Right lung (tissue), 5 donors: Measurements from ENCODE around the gene NETO2. TPM values are rescaled to one million over a fixed set of nuclear protein-coding genes. Genes with fewer than 3 reads are reported as not detected.
"Not testable (repeated sequence)": the region's sequence is repeated elsewhere in the genome, so short reads cannot be mapped to it uniquely, and the experiment has no call there.

Experiments used
- DNase-seq, 2 donors: peaks; one replicate each; pipeline ENCODE4 v3.0.0-alpha.2; 2013
- polyA plus RNA-seq, 5 donors: library from polyadenylated mRNA; unstranded; fragments of 120-200 nt; gene quantifications; one replicate each; pipeline versions ENCODE4 v1.2.1 to v1.2.3, GENCODE V29; 2013; ENCODE audit warnings: inconsistent platforms in 1 of 5, low replicate concordance in 1 of 5; ENCODE audit not compliant: insufficient read length in 5 of 5, insufficient read depth in 1 of 5

Gene NETO2
- polyA plus RNA-seq, 5 donors = 31.8 to 51.4 (median 46.3) TPM

- DNase-seq = not testable (repeated sequence)
Measured at GRCh38 chr16:47137925-47138324, 5.8 kb downstream of the NETO2 start.

- no peak for DNase-seq
Measured at GRCh38 chr16:47136099-47136842, 7.5 kb downstream of the NETO2 start.

GRCh38 chr16:47134550-47134949, 9.2 kb downstream of the NETO2 start:
- no peak for DNase-seq

- no peak for DNase-seq
Measured at GRCh38 chr16:47132308-47132707, 11.4 kb downstream of the NETO2 start.

GRCh38 chr16:47129755-47130435, 13.8 kb downstream of the NETO2 start:
- no peak for DNase-seq

GRCh38 chr16:47127541-47127940, 16.2 kb downstream of the NETO2 start:
- no peak for DNase-seq

- no peak for DNase-seq
Measured at GRCh38 chr16:47125757-47126156, 18.0 kb downstream of the NETO2 start.

DNA sequence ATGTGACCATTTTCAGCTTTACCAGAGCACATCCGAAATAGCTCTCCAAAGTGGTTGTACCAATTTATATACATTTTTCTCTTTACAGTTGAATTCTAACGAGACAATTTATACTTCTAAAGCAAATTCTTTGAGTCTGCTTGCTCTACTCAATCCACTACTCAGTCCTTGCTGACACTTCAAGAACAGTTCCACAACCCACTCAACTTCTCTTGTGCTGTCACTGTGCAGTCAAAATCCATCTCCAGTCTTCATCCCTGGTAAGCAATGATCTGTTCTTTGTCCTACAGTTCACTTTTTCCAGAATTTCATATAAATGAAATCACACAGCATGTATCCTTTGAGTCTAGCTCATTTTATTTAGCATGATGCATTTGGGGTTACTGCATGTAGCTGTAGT, 30.6 kb downstream of the NETO2 start:
- DNase-seq = no peak

GRCh38 chr16:47110939-47111338, 32.8 kb downstream of the NETO2 start:
- DNase-seq = no peak

DNA sequence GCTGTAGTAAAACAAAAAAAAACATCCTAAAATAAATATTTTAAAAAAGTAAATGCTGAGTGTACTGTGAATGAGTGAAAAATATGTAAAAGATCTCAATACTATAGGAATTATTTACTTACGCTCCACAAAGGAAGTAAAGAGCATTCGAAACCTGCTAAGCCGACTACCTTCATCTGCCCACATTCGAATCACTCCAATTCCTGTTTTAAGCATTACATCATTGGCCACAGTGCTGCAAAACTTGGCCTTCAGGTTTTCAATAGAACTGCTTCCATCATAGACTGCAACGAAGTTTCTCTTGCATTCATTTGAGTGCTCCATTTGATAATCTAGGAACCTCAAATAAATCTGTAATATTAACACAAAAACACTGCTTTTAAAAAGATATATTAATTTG, 34.4 kb downstream of the NETO2 start:
- DNase-seq = no peak

- not testable (repeated sequence) for DNase-seq
Measured at GRCh38 chr16:47102921-47103320, 40.8 kb downstream of the NETO2 start.

DNA sequence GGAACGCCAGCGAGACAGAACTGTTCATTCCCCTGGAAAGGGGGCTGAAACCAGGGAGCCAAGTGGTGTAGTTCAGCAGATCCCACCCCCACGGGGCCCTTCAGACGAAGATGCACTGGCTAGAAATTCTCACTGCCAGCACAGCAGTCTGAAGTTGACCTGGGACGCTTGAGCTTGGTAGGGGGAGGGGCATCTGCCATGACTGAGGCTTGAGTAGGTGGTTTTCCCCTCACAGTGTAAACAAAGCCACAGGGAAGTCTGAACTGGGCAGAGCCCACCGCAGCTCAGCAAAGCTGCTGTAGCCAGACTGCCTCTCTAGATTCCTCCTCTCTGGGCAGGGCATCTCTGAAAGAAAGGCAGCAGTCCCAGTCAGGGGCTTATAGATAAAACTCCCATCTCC, 46.6 kb downstream of the NETO2 start:
- not testable (repeated sequence) for DNase-seq

GRCh38 chr16:47096297-47096696, 47.4 kb downstream of the NETO2 start:
- DNase-seq = no peak

- DNase-seq = no peak
Measured at GRCh38 chr16:47084198-47084597, 59.5 kb downstream of the NETO2 start.

DNA sequence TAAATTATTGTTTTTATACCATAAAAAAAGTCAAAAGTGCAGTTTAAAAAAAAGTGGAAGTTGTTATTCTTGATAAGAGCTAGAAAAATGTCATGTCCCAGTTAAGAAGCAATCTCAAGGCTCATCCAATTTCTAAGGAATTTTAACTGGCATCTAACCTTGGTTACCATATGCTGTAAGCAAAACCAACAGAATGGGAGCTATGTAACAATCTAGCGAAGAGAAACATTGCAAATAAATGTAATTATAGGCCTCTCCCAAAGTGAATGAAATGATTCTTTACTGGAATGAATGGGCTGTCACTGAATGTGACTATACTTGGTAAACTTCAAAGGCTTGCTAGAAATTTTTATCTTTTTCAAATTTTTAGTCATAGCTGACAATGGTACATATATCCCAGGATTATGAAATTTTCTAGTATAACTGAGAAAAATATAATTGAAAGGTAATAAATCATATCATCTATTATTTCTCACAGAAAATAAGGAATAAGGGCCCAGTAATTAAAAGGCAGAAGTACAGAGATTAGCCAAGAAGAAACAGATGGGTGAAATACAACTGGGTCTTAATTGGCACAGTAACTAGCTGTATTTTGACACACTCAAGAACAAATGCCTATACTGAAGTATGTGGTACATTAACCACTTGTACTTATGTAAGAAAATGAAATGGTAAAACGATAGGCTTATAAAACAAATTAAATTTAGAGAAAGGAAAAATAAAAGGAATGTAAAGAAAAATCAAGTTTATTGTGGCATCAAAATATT, 61.5 kb downstream of the NETO2 start:
- no peak for DNase-seq

GRCh38 chr16:47081115-47081514, 62.6 kb downstream of the NETO2 start:
- no peak for DNase-seq

- no peak for DNase-seq
Measured at GRCh38 chr16:47079860-47080259, 63.9 kb downstream of the NETO2 start.

GRCh38 chr16:47073223-47074155, 70.3 kb downstream of the NETO2 start:
- no peak for DNase-seq

DNA sequence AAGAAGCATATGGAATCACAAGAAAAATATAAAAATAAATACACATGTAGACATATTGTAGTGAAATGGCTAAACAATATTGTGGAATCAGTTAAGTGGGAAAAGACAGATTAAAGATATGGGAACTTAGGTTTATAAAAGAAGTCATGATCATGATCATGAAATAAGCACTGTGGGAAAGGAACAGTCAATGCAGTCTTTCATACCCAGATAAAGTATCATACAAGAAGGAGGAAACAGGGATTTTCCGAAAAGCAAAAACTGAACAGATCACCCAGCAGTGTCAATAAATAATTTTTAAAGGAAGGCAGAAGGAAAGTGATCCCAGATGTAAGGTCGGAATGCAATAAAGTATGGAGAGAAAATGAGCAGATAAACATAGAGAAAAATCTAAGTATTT, 71.6 kb downstream of the NETO2 start:
- DNase-seq = no peak

DNA sequence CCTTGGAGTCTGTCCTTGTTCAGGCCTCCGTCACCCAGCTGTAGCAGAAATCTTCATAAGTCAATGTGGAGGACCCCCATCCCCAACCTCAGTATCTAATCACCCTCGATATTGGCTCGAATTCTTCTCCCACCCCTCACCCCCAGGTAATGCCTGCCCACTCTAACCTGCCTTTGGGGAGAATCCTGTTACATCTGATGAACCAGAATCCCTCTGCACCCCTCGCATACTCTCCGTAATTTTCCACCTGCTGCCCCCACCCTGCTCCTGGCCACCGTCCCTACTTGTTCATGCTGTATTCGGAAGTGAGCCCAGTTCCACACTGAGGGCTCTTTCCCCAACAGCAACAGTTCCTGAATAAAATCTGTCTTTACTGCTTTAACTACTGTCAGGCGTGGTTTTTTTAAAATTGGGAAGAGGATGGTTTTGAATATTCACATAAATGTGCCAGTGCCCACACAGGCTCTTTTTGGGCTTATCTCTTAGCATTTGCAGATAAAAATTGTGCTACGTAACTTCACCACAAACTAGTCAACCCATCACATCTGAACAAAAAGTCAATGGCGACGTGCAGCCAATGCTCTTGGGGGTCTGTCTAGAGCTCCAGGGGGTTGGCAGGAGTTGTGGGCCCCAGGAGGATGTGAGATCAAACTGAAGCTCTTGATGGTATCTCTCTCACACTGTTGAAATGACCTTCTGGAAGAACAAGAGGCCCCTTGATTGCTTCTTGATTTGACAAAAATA, 73.7 kb downstream of the NETO2 start:
- no peak for DNase-seq

GRCh38 chr16:47069313-47069712, 74.4 kb downstream of the NETO2 start:
- no peak for DNase-seq
